ENCODE results near the gene HOXC9.

HOXC9 gene

DNA sequence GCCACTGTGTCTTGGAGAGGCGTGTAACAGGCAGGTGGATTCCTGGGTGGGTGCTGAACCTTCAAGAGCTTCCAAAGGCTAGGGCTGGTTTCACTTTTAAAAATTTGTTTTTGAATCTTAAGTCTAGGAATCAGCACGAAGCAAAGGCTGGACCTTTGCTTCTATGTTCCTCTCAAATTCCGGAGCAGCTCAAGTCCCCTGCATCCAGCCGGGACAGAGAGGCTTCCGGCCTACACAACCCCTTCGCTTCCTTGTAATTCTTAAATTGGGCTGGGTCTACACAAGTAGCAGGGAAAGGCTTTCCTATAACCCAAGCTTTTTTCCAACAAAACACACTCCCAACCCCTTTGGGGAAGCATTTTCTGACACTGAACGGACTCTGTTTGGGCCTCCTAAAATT is 37.0 kb upstream of the HOXC9 start:
- in situ Hi-C loops (cut with MboI; ENCODE audit: low sequenced_read_pairs) = no loop called here

- in situ Hi-C loops (cut with MboI; ENCODE audit: low sequenced_read_pairs) = no loop called here
These were observed 36.3 kb upstream of the HOXC9 start for GRCh38 chr12:53963434-53964314.

GRCh38 chr12:53964315-53964713 is 35.6 kb upstream of the HOXC9 start:
- in situ Hi-C loops (cut with MboI; ENCODE audit: low sequenced_read_pairs) = no loop called here

- in situ Hi-C loops (cut with MboI; ENCODE audit: low sequenced_read_pairs) = no loop called here
These were observed 34.5 kb upstream of the HOXC9 start for GRCh38 chr12:53965281-53966084.

DNA sequence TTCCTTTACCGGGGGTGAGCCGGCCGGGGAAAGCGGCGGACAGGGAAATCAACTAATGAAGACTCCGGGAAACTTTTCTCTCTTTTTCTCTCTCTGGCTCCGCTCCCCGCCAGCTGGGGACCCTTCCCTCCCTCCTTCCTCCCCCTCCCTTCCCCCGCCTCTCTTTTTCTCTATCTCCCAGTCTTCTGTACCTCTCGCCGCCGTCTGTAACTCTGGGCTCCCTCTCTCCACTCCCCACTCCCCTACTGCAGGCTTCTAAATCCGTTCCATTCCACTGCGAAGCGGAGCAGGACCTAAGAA is 33.9 kb upstream of the HOXC9 start:
- in situ Hi-C loops (cut with MboI; ENCODE audit: low sequenced_read_pairs) = no loop called here

DNA sequence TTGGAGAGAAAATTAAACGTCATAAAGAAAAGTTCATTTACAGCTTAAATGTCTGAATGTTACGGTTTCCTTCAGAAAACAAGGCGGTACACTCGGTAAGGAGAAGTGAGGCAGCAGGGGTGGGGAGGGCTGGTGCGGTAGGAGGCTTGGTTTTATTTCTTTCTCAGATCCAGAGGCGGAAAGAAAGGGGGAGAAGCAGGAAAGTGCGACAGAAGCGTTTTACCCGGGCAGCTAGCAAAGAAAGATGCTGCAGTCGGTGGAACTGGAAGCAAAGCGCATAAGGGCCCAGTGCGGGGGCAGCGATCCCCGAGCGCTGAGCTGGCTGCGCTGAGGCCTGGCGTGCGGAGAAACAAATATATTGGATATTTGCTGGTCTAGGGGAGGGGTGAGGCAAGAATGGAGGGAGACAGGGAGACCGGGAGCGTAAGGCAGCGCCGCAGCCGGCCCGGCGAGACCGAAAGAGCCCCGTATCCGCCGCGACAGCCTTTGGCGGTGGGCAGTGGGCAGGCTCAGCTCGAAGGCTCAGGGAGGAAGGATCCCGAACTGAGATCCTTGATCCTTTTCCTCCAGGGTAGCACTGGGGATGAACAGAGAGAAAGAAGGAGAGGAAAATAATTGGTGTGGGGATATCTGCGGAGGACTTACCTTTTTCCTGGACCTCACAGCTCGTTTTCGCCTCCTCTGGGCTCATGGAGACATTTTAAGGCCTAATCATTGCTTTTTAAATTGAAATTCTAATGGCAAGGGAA is 33.4 kb upstream of the HOXC9 start:
- in situ Hi-C loops (cut with MboI; ENCODE audit: low sequenced_read_pairs) = no loop called here

DNA sequence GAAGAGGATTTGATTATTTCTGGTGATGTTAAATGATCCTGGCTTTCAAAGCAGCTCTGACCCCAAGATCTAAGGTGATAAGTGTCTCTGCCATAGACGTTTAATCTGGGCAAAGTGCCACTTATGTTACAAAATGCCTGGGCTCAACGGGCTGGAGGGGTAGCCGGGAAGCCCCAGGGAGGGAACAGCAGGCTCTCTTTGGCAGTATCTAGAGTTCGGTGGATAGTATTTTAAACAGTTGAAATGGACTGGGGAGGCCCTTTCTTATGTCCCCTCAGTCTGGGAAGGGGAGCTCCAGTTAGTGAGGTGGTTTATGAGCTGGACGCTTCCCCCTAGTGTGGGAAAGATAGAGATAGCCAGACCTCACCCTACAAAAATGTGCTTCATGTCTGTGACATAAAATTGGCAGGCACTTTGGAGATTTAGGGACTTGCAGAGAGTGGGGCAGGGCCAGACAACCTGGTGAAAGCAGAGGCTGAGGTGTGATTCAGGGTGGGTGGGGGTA is 32.5 kb upstream of the HOXC9 start:
- in situ Hi-C loops (cut with MboI; ENCODE audit: low sequenced_read_pairs) = no loop called here

DNA sequence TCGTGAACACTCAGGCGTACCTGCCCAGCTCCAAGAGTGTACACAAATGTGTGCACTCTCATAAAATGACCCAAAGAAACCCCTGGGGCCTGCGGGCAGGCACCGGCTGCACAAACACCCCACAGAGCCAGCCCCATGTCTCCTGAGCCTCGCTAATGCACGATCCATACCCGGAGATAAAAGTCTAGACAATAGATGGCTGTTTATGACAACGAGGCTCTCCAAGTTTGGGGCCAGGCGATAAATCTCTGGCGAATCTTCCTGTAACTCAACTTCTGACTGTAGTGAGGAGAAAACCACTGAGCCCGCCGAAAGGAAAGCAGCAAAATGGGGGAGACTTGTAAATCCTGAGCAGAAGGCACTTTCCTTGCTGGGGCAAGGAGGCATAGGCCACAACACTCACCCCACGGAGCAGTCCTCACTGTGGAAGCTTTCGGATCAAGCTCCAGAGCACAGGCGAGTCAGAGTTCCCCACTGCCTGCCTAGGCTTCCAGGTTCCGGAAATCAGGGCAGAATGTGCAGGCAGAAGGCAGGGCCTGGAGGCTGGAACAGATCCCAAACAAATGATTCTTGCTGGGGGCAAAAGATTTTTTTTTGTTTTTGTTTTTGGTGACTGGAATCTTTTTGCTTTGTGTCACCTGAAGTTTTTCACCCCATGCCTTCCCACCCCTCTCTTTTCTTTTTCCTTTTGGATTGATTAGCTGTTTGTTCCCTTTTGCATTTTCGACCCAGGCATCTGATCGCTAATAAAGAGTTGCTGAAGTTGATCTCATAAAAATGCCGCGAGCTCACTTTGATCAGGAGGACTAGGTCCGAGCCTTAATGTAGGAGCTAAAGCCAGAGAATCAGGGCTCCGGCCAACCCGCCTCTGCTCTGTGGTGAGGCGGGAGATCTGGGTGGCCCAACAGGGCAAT is 31.5 kb upstream of the HOXC9 start:
- in situ Hi-C loops (cut with MboI; ENCODE audit: low sequenced_read_pairs) = no loop called here

GRCh38 chr12:53969588-53970259 is 30.2 kb upstream of the HOXC9 start:
- in situ Hi-C loops (cut with MboI; ENCODE audit: low sequenced_read_pairs) = no loop called here

GRCh38 chr12:53970451-53970850 is 29.5 kb upstream of the HOXC9 start:
- in situ Hi-C loops (cut with MboI; ENCODE audit: low sequenced_read_pairs) = no loop called here

DNA sequence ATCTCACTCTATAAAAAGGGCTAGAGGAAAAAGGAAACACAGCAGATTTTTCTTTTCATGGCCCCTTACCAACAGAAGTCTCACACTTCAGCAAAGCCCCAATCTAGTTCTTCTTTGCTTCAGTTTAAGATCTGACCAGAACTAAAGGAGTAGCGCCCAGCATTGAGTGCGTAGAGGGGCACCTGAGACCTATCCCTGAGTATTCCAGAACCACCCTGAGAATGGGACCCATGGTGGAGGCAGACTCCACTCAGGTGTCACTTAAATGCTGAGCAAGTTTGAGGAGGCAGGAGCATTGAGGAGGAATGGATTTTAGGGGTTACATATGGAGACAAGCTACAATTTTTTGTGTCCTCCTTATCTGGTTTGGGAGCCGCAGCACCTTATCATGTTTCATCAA is 28.8 kb upstream of the HOXC9 start:
- in situ Hi-C loops (cut with MboI; ENCODE audit: low sequenced_read_pairs) = no loop called here

GRCh38 chr12:53971686-53972085 is 28.3 kb upstream of the HOXC9 start:
- in situ Hi-C loops (cut with MboI; ENCODE audit: low sequenced_read_pairs) = no loop called here

DNA sequence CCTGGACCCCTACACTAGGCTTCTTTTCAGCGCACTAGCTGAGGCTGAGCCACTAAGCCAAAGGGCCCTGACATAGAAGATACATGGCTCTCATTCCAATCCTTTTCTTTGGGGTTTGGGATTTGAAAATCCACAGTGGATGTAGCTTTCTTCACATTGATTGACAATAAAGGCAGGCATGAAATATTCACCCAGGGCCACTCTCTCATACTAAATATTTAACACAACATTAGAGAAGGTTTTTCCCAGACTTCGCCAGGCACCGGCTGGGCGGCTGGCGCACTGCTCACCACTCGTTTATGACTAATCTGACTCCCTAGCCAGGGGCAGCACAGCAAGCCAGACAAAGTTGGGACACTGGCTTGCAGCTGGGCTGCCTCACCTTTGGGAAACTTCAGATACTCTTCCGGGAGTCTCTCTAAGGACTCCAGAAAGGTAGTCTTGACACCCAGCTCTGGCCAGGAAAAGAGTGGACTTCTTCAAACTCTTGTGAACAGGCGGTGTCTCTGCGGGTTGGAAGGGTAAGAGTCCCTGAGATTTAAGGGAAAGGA is 27.7 kb upstream of the HOXC9 start:
- in situ Hi-C loops (cut with MboI; ENCODE audit: low sequenced_read_pairs) = no loop called here

DNA sequence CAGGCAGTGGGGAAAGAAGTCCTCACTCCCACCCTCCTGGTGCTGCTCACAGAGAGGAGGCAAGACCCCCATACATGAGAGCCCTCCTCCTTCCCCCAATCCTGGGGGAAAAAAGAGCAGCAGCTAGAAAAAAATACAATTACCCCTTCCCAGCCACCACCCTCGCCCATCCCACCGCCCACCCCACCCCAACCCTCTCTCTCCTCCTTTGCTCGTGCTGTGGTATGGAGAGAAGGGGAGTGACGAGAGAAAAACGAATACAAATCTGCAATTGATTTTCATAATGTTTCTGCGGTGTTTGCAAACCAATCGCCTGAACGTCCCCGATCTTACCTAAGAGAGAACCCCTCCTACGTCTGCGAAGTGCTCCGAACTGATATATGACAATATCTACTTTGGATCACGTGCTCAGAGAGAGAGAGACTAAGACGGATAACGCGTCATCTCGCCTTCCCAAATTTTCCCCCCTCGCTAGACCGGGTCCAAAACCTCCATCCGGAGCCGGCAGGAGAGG is 27.2 kb upstream of the HOXC9 start, which contains the start of gene HOXC11:
Gene HOXC11 (plus strand): TSS at position 405 of the 514 bp plus-strand sequence. CDS start 116 bp downstream, outside the sequence.
- in situ Hi-C loops (cut with MboI; ENCODE audit: low sequenced_read_pairs) = no loop called here

GRCh38 chr12:53973236-53974042 is 26.5 kb upstream of the HOXC9 start:
- in situ Hi-C loops (cut with MboI; ENCODE audit: low sequenced_read_pairs) = no loop called here

- in situ Hi-C loops (cut with MboI; ENCODE audit: low sequenced_read_pairs) = loop anchor here (25.0 kb wide), 1 partner anchor 413 kb away; the partner anchor contains the start of gene ZNF385A
These were observed 25.6 kb upstream of the HOXC9 start, which contains the start of gene HOTAIR for GRCh38 chr12:53974084-53975063. Gene HOTAIR, minus strand, starts transcription at chr12:53974954.

- in situ Hi-C loops (cut with MboI; ENCODE audit: low sequenced_read_pairs) = loop anchor here (25.0 kb wide), 1 partner anchor 412 kb away; the partner anchor contains the start of gene ZNF385A
These were observed 24.9 kb upstream of the HOXC9 start for GRCh38 chr12:53975064-53975471.
